Left kidney (tissue), 2 donors: Measurements from ENCODE around the gene CSF3. TPM values are rescaled to one million over a fixed set of nuclear protein-coding genes. Genes with fewer than 3 reads are reported as not detected.

ENCODE experiments used
- DNase-seq: peaks from one replicate; pipeline ENCODE4 v3.0.0-alpha.2; 2013
- polyA plus RNA-seq: library from polyadenylated mRNA; unstranded; fragments of 120-200 nt; gene quantifications from one replicate; pipeline ENCODE4 v1.2.1, GENCODE V29; 2013; ENCODE audit not compliant: insufficient read length

Gene CSF3
- polyA plus RNA-seq, 1 donor, result not detected

DNA sequence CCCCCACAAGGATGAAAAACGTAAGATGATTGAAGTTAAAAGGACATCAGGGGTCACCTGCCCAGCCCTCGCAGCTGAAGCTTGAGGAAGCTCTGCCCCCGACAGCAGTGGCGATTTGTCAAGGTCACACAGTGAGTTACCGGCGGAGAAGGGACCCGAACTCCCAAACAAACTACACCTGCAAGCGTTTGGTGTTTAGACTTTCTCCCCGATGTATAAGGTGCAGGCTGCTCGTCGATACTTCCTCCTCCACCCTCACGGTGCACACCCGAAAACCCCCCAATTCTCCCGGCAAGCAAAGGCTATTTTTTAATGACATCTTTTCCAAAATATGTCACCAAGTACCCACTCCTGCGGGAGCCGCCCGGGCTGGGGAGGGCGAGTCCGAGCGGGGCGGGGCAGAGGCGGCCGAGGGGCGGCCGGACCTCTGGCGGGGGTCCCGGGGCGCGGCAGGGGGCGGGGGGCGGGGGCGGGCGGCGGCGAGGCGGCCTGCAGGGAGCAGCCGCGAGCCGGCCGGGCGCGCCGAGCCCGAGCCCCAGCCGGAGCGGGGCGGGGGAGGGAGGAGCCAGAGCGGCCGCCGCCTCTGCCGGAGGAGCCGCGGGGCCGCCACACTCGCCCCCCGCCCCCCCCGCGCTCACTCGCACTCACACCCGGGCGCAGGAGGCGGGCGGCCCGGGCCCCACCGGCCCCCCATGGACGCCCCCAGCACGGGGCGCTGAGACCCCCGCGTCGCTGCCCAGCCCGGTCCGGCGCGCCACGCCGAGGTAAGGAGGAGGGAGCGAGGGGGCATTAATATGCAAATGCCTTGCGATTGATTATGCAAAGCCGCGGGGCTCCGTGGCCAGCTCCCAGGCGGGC lies 47.3 kb downstream of the CSF3 start, which contains the start of gene THRA:
Gene THRA, plus strand, starts transcription at position 637 of the 858 bp plus-strand sequence. CDS start 11,524 bp downstream, outside the sequence.
- peak; percentile 55 for DNase-seq

- peak; percentile 29 for DNase-seq
Observed at GRCh38 chr17:40063187-40063771, 48.0 kb downstream of the CSF3 start.

GRCh38 chr17:40063901-40064531 lies 48.8 kb downstream of the CSF3 start:
- DNase-seq, result no peak

DNA sequence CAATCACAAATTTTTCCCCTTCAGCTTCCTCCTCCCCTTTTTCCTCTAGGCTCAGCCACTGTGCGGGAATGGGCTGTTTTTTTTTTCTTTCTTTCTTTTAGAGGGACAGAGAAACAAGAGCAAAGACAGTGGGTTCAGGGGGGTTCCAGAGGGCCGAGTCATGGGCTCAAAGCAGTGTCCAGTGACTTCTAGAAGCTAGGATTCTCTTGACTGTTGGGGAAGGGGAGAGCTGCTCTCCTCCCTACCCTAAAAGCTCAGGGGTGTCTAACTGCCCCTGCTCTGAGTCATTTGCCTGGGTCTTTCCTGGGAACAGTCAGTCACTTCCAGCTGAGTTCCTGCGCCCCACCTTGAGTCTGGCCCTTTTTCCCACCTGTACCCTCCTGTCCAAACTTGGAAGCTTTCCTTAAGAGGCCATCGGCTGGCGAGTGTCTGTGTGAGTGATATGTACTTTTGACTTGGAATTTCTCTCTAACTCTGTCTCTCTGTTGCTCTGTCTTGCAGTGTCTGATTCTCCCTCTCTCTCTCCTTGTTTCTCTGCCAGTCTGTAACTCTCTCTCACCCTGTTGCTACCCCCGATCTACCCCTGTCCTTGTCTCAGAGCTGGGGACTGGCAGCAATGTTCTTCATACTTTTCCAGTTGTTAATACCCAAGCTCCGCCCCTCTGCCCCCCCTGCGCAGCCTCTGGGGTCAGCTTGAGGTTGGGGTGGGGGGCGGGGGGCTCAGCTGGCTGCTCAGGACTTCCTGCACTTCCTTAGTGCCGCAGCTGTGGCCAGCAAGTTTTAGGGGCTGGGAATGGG lies 49.9 kb downstream of the CSF3 start:
- peak; percentile 68 for DNase-seq

GRCh38 chr17:40065769-40066510 lies 50.7 kb downstream of the CSF3 start:
- no peak for DNase-seq

Other genes starting within 250 kb of the CSF3 start
- 0.37 TPM for gene IKZF3, start 151.1 kb upstream of the CSF3 start, polyA plus RNA-seq
- gene ZPBP2, start 147.2 kb upstream of the CSF3 start, polyA plus RNA-seq, result not detected
- gene GSDMB, start 96.8 kb upstream of the CSF3 start, polyA plus RNA-seq, result 29.5 TPM
- gene ORMDL3, start 87.8 kb upstream of the CSF3 start, polyA plus RNA-seq, result 96.3 TPM
- not detected for gene LRRC3C, start 87.7 kb upstream of the CSF3 start, polyA plus RNA-seq
- gene GSDMA, start 52.4 kb upstream of the CSF3 start, polyA plus RNA-seq, result 2.9 TPM
- gene PSMD3, start 34.6 kb upstream of the CSF3 start, polyA plus RNA-seq, result 106 TPM
- gene MED24, start 39.0 kb downstream of the CSF3 start, polyA plus RNA-seq, result 127 TPM
- 48.2 TPM for gene THRA, start 47.5 kb downstream of the CSF3 start, polyA plus RNA-seq
- 4.1 TPM for gene NR1D1, start 85.1 kb downstream of the CSF3 start, polyA plus RNA-seq
- gene MSL1, start 106.5 kb downstream of the CSF3 start, polyA plus RNA-seq, result 197 TPM
- gene CASC3, start 125.1 kb downstream of the CSF3 start, polyA plus RNA-seq, result 124 TPM
- 13.2 TPM for gene RAPGEFL1, start 162.0 kb downstream of the CSF3 start, polyA plus RNA-seq
- gene WIPF2, start 203.9 kb downstream of the CSF3 start, polyA plus RNA-seq, result 33.3 TPM